GM23338 (cell line): ENCODE data around the gene POLR2F.

Experiments used
- CREB1 ChIP-seq: fragments of 250-450 bp; sonication (Bioruptor Pico); IDR thresholded peaks from 2 replicates; pipeline ENCODE4 v1.5.0; 2020; ENCODE audit warnings: low read depth, mild to moderate bottlenecking, moderate library complexity
- CTCF ChIP-seq, 2 experiments: fragments of 200-600 bp in 1 of 2; sonication (generic) in 1 of 2; conservative IDR thresholded peaks; 2 replicates each; pipeline versions ENCODE4 v1.5.1 to v1.6.1; 2016 to 2017; ENCODE audit warnings: antibody characterized with exemption in 2 of 2, low read depth in 2 of 2, mild to moderate bottlenecking in 2 of 2, moderate library complexity in 1 of 2
- ETS1 ChIP-seq: IDR thresholded peaks from 2 replicates; pipeline ENCODE4 v1.6.1; 2016; ENCODE audit warnings: antibody characterized with exemption
- EZH2 ChIP-seq: fragments of 200-600 bp; sonication (generic); IDR thresholded peaks from one replicate; pipeline ENCODE4 v1.8.0; 2017; ENCODE audit warnings: antibody characterized with exemption, mild to moderate bottlenecking, low read depth; ENCODE audit not compliant: unreplicated experiment
- EZH2phosphoT487 ChIP-seq: fragments of 200-600 bp; sonication (generic); IDR thresholded peaks from one replicate; pipeline ENCODE4 v1.8.1; 2018; ENCODE audit warnings: antibody characterized with exemption; ENCODE audit not compliant: unreplicated experiment
- JUNB ChIP-seq: IDR thresholded peaks from one replicate; pipeline ENCODE4 v1.6.1; 2016; ENCODE audit warnings: antibody characterized with exemption; ENCODE audit not compliant: unreplicated experiment
- NANOG ChIP-seq: IDR thresholded peaks from 2 replicates; pipeline ENCODE4 v1.6.1; 2016; ENCODE audit warnings: antibody characterized with exemption, borderline replicate concordance
- POLR2AphosphoS5 ChIP-seq: IDR thresholded peaks from 2 replicates; pipeline ENCODE4 v1.6.1; 2016; ENCODE audit warnings: antibody characterized with exemption, low read depth
- REST ChIP-seq: IDR thresholded peaks from one replicate; pipeline ENCODE4 v1.6.1; 2018; ENCODE audit warnings: antibody characterized with exemption; ENCODE audit not compliant: unreplicated experiment
- STAT1 ChIP-seq: IDR thresholded peaks from one replicate; pipeline ENCODE4 v1.6.1; 2016; ENCODE audit warnings: antibody characterized with exemption; ENCODE audit not compliant: unreplicated experiment
- ZNF114 ChIP-seq: fragments of 250-450 bp; sonication (Bioruptor Pico); IDR thresholded peaks from 2 replicates; pipeline ENCODE4 v1.5.0; 2020; ENCODE audit warnings: mild to moderate bottlenecking, moderate library complexity
- ZNF462 ChIP-seq: fragments of 250-450 bp; sonication (Bioruptor Pico); IDR thresholded peaks from 2 replicates; pipeline ENCODE4 v1.5.0; 2020; ENCODE audit warnings: mild to moderate bottlenecking, moderate library complexity

- TF ChIP-seq EZH2phosphoT487 (no peak), CTCF (conservative IDR thresholded peaks at IDR 0.05; ENCODE audit: low read depth in 2 of 2) (no peak), NANOG (no peak), ZNF462 (CRISPR knock-in tag) (no peak), EZH2 (no peak), POLR2AphosphoS5 (no peak), CREB1 (no peak), JUNB (no peak), STAT1 (no peak), REST (no peak), ETS1 (no peak), ZNF114 (CRISPR knock-in tag) (no peak)
Observed at GRCh38 chr22:37965940-37966664, 12.6 kb downstream of the POLR2F start.
